Body of pancreas (tissue), 4 donors: ENCODE measurements around the gene BEND3. TPM values are rescaled to one million over a fixed set of nuclear protein-coding genes. Genes with fewer than 3 reads are reported as not detected.

ENCODE experiments used
- ATAC-seq: fragments of 150-250 bp; one replicate; pipeline ENCODE4 v1.9.1; 2016
- DNase-seq, 4 donors: peaks; one replicate each; pipeline ENCODE4 v3.0.0-alpha.2; 2019
- H3K27ac ChIP-seq, 4 donors: fragments of 200-600 bp; sonication (generic); 1 replicate in 3 of 4; 2 replicates in 1 of 4; pipeline versions ENCODE4 v1.5.1 to v1.6.1; 2016 to 2019; ENCODE audit warnings: mild to moderate bottlenecking in 1 of 4, mixed read lengths in 1 of 4, moderate library complexity in 1 of 4
- H3K27me3 ChIP-seq, 2 donors: fragments of 200-600 bp; sonication (generic); one replicate each; pipeline ENCODE4 v1.6.0; 2016; ENCODE audit warnings: mild to moderate bottlenecking in 1 of 2
- H3K36me3 ChIP-seq, 2 donors: fragments of 200-600 bp; sonication (generic); replicated peaks in 1 of 2; 2 replicates each; pipeline ENCODE4 v1.5.1; 2016; ENCODE audit warnings: low read depth in 2 of 2; ENCODE audit not compliant: insufficient read depth in 1 of 2
- H3K4me1 ChIP-seq: fragments of 200-600 bp; sonication (generic); one replicate; pipeline ENCODE4 v1.6.0; 2016
- H3K4me3 ChIP-seq, 2 donors: fragments of 200-600 bp; sonication (generic); 1 replicate in 1 of 2; 2 replicates in 1 of 2; pipeline ENCODE4 v1.5.1; 2016 to 2019
- H3K9me3 ChIP-seq, 3 donors: fragments of 200-600 bp; sonication (generic); 1 replicate in 2 of 3; 2 replicates in 1 of 3; pipeline ENCODE4 v1.5.1; 2016
- POLR2A ChIP-seq, 3 donors: fragments of 450-650 bp; IDR thresholded peaks; one replicate each; pipeline ENCODE4 v1.6.1; 2016; ENCODE audit warnings: antibody characterized with exemption in 3 of 3, mild to moderate bottlenecking in 2 of 3
- WGBS, 2 donors: methylation state at CpG; one replicate each; pipeline ENCODE4 v1.1.5; 2017; 5-methylcytosine and 5-hydroxymethylcytosine counted together
- intact Hi-C: fragments of 100-400 bp; cut with DNase I; formaldehyde crosslinking; loops from one replicate; pipeline ENCODE4 v1.15.1; 2023
- total RNA-seq, 2 donors: library from RNA; depleted of rRNA; stranded (reverse); fragments of >200 nt; gene quantifications; one replicate each; pipeline ENCODE4 v1.1.0, GENCODE V29; 2016
- TF ChIP-seq, protein P1 (sequence below), 7 experiments: fragments of 450-650 bp in 4 of 7; fragments of 200-600 bp in 3 of 7; sonication (generic) in 3 of 7; IDR thresholded peaks; one replicate each; pipeline ENCODE4 v1.5.1; 2016 to 2019; ENCODE audit warnings: antibody characterized with exemption in 7 of 7

BEND3 gene
- total RNA-seq, 2 donors from 2014 or later = 2.1 to 4.0 TPM

DNA sequence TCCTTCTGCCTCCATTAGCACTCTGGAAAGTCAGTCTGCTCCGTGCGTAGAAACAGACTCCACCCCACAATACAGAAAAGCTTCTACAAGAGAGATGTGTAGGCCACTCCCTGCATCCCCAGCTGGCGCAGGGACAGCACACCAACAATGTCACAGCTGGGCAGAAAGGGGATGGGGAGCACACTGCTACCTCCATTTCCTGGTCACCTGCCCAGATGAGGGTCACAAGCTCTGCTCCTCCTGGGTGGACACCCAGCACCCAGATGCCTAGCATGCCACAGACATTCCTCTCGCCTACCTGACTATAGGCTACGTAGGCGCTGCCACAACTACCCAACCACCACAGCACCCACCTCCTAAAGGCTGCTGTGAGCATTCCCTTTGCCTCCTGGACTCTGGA lies 12.2 kb downstream of the BEND3 start:
- no peaks in the 10 kb centered on the region for H3K36me3 ChIP-seq
- ATAC-seq = no peak

DNA sequence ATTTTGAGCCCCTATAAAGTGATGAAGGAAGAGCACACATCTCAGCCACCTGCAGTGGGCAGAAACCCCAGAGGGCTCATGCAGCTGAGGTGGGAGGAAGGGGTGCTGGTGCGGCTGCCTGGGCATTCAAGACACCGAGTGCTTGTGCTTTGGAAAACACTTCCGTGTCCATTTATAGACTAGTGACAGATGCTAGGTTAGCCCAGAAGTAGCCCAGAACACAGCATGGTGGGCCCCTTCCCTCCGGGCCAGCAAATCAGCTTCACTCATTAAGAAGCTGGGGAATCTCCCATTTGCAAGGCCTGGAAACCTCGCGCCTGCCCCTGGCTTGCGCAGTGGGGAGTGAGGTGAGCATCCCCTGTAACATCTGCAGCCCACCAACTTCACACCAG lies 12.9 kb downstream of the BEND3 start:
- Histone ChIP-seq H3K36me3 (no peaks in the 10 kb centered on the region), H3K4me3 (no peak overlapping the region), H3K27me3 (no peaks in the 10 kb centered on the region), H3K4me1 (no peaks in the 10 kb centered on the region), H3K9me3 (no peaks in the 10 kb centered on the region), H3K27ac (no peak overlapping the region)
- no peak for ATAC-seq
- 90 to 97% methylated on average over 2 to 7 of the region's 7 CpGs for WGBS, 2 donors
- no peak for DNase-seq
- TF ChIP-seq, protein P1, sequence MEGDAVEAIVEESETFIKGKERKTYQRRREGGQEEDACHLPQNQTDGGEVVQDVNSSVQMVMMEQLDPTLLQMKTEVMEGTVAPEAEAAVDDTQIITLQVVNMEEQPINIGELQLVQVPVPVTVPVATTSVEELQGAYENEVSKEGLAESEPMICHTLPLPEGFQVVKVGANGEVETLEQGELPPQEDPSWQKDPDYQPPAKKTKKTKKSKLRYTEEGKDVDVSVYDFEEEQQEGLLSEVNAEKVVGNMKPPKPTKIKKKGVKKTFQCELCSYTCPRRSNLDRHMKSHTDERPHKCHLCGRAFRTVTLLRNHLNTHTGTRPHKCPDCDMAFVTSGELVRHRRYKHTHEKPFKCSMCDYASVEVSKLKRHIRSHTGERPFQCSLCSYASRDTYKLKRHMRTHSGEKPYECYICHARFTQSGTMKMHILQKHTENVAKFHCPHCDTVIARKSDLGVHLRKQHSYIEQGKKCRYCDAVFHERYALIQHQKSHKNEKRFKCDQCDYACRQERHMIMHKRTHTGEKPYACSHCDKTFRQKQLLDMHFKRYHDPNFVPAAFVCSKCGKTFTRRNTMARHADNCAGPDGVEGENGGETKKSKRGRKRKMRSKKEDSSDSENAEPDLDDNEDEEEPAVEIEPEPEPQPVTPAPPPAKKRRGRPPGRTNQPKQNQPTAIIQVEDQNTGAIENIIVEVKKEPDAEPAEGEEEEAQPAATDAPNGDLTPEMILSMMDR (IDR thresholded peaks at IDR 0.05) = no peak
- no peak for TF ChIP-seq POLR2A (IDR thresholded peaks at IDR 0.05)
- intact Hi-C loops = no loop called here

More for the DNA sequence above, 12.2 kb downstream of the BEND3 start:
- H3K27ac ChIP-seq = no peak overlapping the region
- H3K4me3 ChIP-seq = no peak overlapping the region
- H3K9me3 ChIP-seq = no peaks in the 10 kb centered on the region
- DNase-seq = no peak
- H3K27me3 ChIP-seq = no peaks in the 10 kb centered on the region
- no peaks in the 10 kb centered on the region for H3K4me1 ChIP-seq
- 95 to 98% methylated on average over 5 to 6 of the region's 6 CpGs for WGBS, 2 donors
- no peak for TF ChIP-seq POLR2A (IDR thresholded peaks at IDR 0.05)
- TF ChIP-seq, protein P1 (IDR thresholded peaks at IDR 0.05) = no peak
- intact Hi-C loops = no loop called here

DNA sequence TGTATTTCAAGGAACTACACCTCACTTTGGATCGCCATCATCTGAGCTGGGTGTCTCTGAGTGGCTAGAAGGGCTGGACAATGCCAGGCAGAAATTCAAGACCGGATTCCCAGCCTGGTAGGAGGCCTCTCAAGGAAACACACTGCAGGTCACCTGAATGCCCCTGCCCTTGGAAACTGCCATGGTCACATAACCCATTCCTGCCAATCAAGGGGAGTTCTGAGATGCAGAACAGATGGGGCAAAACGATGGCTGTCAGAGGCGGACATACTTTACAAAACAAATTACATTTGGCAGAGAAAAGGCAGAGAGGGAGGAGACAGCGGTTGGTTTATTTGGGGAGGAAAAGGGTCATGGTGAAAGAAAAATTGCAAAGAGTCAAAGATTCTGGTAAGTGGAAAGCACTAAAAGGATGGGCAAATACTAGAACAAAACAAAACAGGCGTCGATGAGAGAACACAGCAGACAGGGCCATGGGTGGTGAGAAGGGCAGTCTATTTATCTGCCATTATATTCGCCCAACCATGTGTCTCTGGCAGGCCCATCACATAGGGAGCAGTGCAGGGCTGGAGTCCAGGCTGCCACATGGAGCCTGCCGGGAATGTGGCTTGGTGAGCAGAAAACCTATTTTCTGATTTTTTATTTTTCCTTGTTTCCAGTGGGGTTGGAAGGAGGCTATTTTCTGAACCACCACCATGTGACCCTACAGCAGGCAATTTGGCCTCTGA lies 13.5 kb downstream of the BEND3 start:
- H3K9me3 ChIP-seq = no peaks in the 10 kb centered on the region
- no peak for DNase-seq
- whole genome bisulfite sequencing, 2 donors = 79 to 86% methylated on average over 9 of the region's 9 CpGs
- no peaks in the 10 kb centered on the region for H3K27me3 ChIP-seq
- no peak overlapping the region for H3K27ac ChIP-seq
- H3K36me3 ChIP-seq = no peaks in the 10 kb centered on the region
- ATAC-seq = no peak
- no peaks in the 10 kb centered on the region for H3K4me1 ChIP-seq
- intact Hi-C loops = no loop called here
- no peak for TF ChIP-seq POLR2A (IDR thresholded peaks at IDR 0.05)
- TF ChIP-seq, protein P1 (IDR thresholded peaks at IDR 0.05) = no peak
- no peak overlapping the region for H3K4me3 ChIP-seq

DNA sequence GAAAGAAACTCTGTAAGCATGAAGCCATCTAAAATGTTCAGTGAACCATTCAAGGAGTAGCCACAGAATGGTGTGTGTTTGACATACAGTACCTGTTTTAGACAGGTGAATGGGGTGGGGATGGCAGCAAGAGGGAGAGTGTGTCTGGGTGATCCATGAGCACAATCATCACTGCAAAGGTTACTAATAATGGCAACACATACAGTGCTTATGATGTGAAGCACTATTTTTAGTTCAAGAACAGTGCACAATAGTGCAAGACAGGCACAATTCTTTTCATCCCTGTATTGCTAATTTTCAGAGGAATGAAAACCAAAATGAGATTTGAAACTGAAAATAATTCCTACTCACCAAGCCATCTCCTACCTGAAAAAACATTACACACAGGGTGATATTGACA lies 14.1 kb downstream of the BEND3 start:
- intact Hi-C loops = no loop called here
- ATAC-seq (no peak), DNase-seq (no peak)
- H3K9me3 ChIP-seq = no peaks in the 10 kb centered on the region
- no peaks in the 10 kb centered on the region for H3K4me1 ChIP-seq
- H3K27ac ChIP-seq = no peak overlapping the region
- no peaks in the 10 kb centered on the region for H3K27me3 ChIP-seq
- no peak for TF ChIP-seq POLR2A (IDR thresholded peaks at IDR 0.05)
- TF ChIP-seq, protein P1 (IDR thresholded peaks at IDR 0.05) = no peak
- H3K36me3 ChIP-seq = no peaks in the 10 kb centered on the region
- H3K4me3 ChIP-seq = no peak overlapping the region
